Endothelial cell of umbilical vein (primary cell): ENCODE measurements around the gene STMND1. TPM values are rescaled to one million over a fixed set of nuclear protein-coding genes. Genes with fewer than 3 reads are reported as not detected.

Experiments used
- BruUV-seq: library from RNA; stranded (reverse); fragments of 400-500 nt; replicated peaks from 2 replicates; lab custom pipeline; 2021; lab: Mats Ljungman, UMichigan
- CTCF ChIA-PET: fragments of 300-600, 350-600 bp; sonication (Branson Sonifier 250); formaldehyde crosslinking; loops from one replicate; lab custom pipeline; 2021; ENCODE audit warnings: antibody characterized with exemption, inconsistent platforms; lab: Charles Lee
- POLR2A ChIA-PET: fragments of 300-600, 350-600 bp; sonication (Branson Sonifier 250); formaldehyde crosslinking; loops from one replicate; lab custom pipeline; 2021; ENCODE audit warnings: antibody characterized with exemption, inconsistent platforms; lab: Charles Lee
- DNase-seq: peaks from one replicate; pipeline ENCODE4 v3.0.0-alpha.2; 2011; ENCODE audit warnings: low read depth, low spot score
- FAIRE-seq: peaks from 2 replicates; lab custom pipeline; 2011; peaks lifted over from hg19 to GRCh38; lab: Jason Lieb, UNC
- H2AFZ ChIP-seq: 2 replicates; pipeline ENCODE4 v1.6.0; 2012; ENCODE audit warnings: low read depth, low read length, control low read depth, inconsistent platforms
- H3K27ac ChIP-seq: 2 replicates; pipeline ENCODE4 v1.5.1; 2011; ENCODE audit warnings: low read depth, mild to moderate bottlenecking, control low read depth, low read length, moderate library complexity; ENCODE audit not compliant: insufficient read depth
- H3K27me3 ChIP-seq, 2 experiments: 2 replicates each; pipeline versions ENCODE4 v1.6.0 to v1.6.1; 2011; ENCODE audit warnings: low read length in 2 of 2, mixed read lengths in 1 of 2; ENCODE audit not compliant: control insufficient read depth in 2 of 2, insufficient read depth in 2 of 2
- H3K36me3 ChIP-seq, 2 experiments: 2 replicates in 1 of 2; 3 replicates in 1 of 2; pipeline ENCODE4 v1.5.1; 2011; ENCODE audit warnings: low read length in 2 of 2, mild to moderate bottlenecking in 1 of 2, moderate library complexity in 1 of 2; ENCODE audit not compliant: control insufficient read depth in 2 of 2, insufficient read depth in 2 of 2; ENCODE audit errors: extremely low read depth in 1 of 2
- H3K4me1 ChIP-seq: 3 replicates; pipeline ENCODE4 v1.5.1; 2011; ENCODE audit warnings: mild to moderate bottlenecking, low read length; ENCODE audit not compliant: control insufficient read depth, insufficient read depth; ENCODE audit errors: extremely low read depth
- H3K4me2 ChIP-seq: 2 replicates; pipeline ENCODE4 v1.6.1; 2011; ENCODE audit warnings: low read length, control low read depth, mixed read lengths; ENCODE audit not compliant: insufficient read depth
- H3K4me3 ChIP-seq, 3 experiments: fragments of 200-600 bp in 1 of 3; sonication (generic), shearing (Covaris generic) in 1 of 3; replicated peaks in 1 of 3; 2 replicates each; pipeline ENCODE4 v1.5.1; 2011 to 2016; ENCODE audit warnings: control low read depth in 3 of 3, low read length in 3 of 3, mild to moderate bottlenecking in 2 of 3, inconsistent platforms in 1 of 3, low read depth in 1 of 3, moderate library complexity in 1 of 3; ENCODE audit not compliant: insufficient read depth in 1 of 3
- H3K79me2 ChIP-seq: 2 replicates; pipeline ENCODE4 v1.6.0; 2012; ENCODE audit warnings: low read length, inconsistent platforms; ENCODE audit not compliant: control insufficient read depth, insufficient read depth
- H3K9ac ChIP-seq: replicated peaks from 2 replicates; pipeline ENCODE3; 2011; ENCODE audit warnings: low read length, control low read depth; ENCODE audit not compliant: insufficient read depth; ENCODE audit errors: extremely low read depth
- H3K9me1 ChIP-seq: replicated peaks from 3 replicates; pipeline ENCODE4 v1.6.0; 2011; ENCODE audit warnings: mild to moderate bottlenecking, low read length; ENCODE audit not compliant: control insufficient read depth, insufficient read depth; ENCODE audit errors: extremely low read depth
- H3K9me3 ChIP-seq: replicated peaks from 2 replicates; pipeline ENCODE4 v1.5.1; 2012; ENCODE audit warnings: low read length, inconsistent platforms; ENCODE audit not compliant: control insufficient read depth, insufficient read depth
- H4K20me1 ChIP-seq: replicated peaks from 2 replicates; pipeline ENCODE3; 2011; ENCODE audit warnings: mild to moderate bottlenecking, low read length; ENCODE audit not compliant: control insufficient read depth, insufficient read depth; ENCODE audit errors: extremely low read depth
- EZH2 ChIP-seq: IDR thresholded peaks from 2 replicates; pipeline ENCODE4 v1.6.1; 2012; ENCODE audit warnings: borderline replicate concordance, low read depth, mild to moderate bottlenecking, moderate library complexity, low read length, inconsistent platforms; ENCODE audit not compliant: severe bottlenecking
- FOS ChIP-seq: IDR thresholded peaks from 2 replicates; pipeline ENCODE4 v1.6.1; 2011; ENCODE audit warnings: mild to moderate bottlenecking, low read length, moderate library complexity, borderline replicate concordance; ENCODE audit not compliant: insufficient read depth
- GATA2 ChIP-seq: IDR thresholded peaks from 2 replicates; pipeline ENCODE4 v1.7.0; 2011; ENCODE audit warnings: low read depth, mild to moderate bottlenecking, moderate library complexity, mixed read lengths, low read length; ENCODE audit not compliant: insufficient read length, insufficient read depth
- JUN ChIP-seq: IDR thresholded peaks from 2 replicates; pipeline ENCODE4 v1.6.1; 2011; ENCODE audit warnings: borderline replicate concordance, low read depth; ENCODE audit not compliant: insufficient read length, insufficient read depth
- MYC ChIP-seq: IDR thresholded peaks from one replicate; pipeline ENCODE4 v1.6.1; 2011; ENCODE audit warnings: mild to moderate bottlenecking, low read depth, low read length
- POLR2A ChIP-seq: IDR thresholded peaks from 2 replicates; pipeline ENCODE4 v1.6.1; 2012; ENCODE audit warnings: low read depth, mild to moderate bottlenecking, control low read depth, low read length
- POLR2AphosphoS5 ChIP-seq: IDR thresholded peaks from 2 replicates; pipeline ENCODE4 v1.6.1; 2012; ENCODE audit warnings: low read depth, mild to moderate bottlenecking, control low read depth, low read length, moderate library complexity; ENCODE audit not compliant: insufficient read depth
- dilution Hi-C: fragments of 300-500 bp; cut with MboI; formaldehyde crosslinking; loops from one replicate; pipeline ENCODE4 v1.15.0; 2019; ENCODE audit warnings: low sequenced_read_pairs; ENCODE audit not compliant: extremely low pct_ligation_motif_present
- intact Hi-C: fragments of 100-400 bp; cut with micrococcal nuclease; formaldehyde crosslinking; loops from one replicate; pipeline ENCODE4 v1.10.0; 2022
- polyA plus RNA-seq, 4 experiments: library from polyadenylated mRNA; depleted of rRNA in 3 of 4; stranded (reverse) in 3 of 4; unstranded in 1 of 4; fragments of >200 nt; gene quantifications; 2 replicates each; pipeline versions ENCODE4 v1.2.1 to v1.2.3, GENCODE V29; 2011 to 2012; ENCODE audit warnings: missing spikeins in 1 of 4
- total RNA-seq: library from RNA; stranded (reverse); gene quantifications from 2 replicates; pipeline ENCODE4 v1.2.3, GENCODE V29; 2021
- TF ChIP-seq, protein P1 (sequence below): IDR thresholded peaks from 2 replicates; pipeline ENCODE4 v1.6.1; 2011; ENCODE audit not compliant: insufficient read depth, insufficient read length
- TF ChIP-seq, protein P2 (sequence below), 2 donors: IDR thresholded peaks; 1 replicate in 1 of 2; 2 replicates in 1 of 2; pipeline ENCODE4 v1.5.1; 2011; ENCODE audit warnings: low read length in 2 of 2, mild to moderate bottlenecking in 2 of 2, moderate library complexity in 2 of 2, control low read depth in 1 of 2, inconsistent platforms in 1 of 2, low read depth in 1 of 2; ENCODE audit not compliant: insufficient read depth in 1 of 2; ENCODE audit errors: extremely low read depth in 1 of 2

The STMND1 gene
- total and polyA plus RNA-seq, 2 donors (not counting 3 experiments of a cell fraction or from before 2014, with no cell fraction given): not detected

DNA sequence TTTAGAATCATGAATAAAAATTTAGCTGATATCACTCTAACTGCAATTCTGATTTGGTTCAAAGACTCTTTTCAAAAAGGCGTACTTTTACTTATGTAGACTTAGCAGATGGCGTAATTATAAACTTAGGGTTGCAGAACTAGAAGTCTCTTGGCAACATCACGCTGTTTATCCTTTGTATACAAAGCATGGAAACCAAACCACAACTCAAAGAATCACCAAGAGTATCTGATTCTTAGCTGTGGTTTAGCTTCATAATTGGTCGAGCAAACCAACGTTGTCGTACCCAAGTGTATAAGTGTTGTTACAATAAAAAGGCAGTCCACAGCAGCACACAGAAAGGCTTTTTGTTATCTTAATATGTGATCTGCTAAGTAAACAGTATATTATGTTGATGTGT, 18.2 kb downstream of the STMND1 start:
- CTCF ChIA-PET: interaction anchor here (1.0 kb wide), 1 partner anchor 8 kb away, joined by 4 read pairs; no protein-coding TSS in a partner anchor
- Histone ChIP-seq H3K36me3 (no peaks in the 10 kb centered on the region), H3K4me1 (peaks cover 7% of the 10 kb centered on the region), H4K20me1 (no peaks in the 10 kb centered on the region), H3K4me2 (no peak overlapping the region), H3K9me1 (no peaks in the 10 kb centered on the region), H2AFZ (no peak overlapping the region), H3K9ac (no peak overlapping the region), H3K9me3 (no peaks in the 10 kb centered on the region), H3K27ac (no peak overlapping the region), H3K4me3 (no peak overlapping the region), H3K79me2 (no peaks in the 10 kb centered on the region), H3K27me3 (peaks cover 2 to 9% of the 10 kb centered on the region in 2 experiments)
- no TSS peak for BruUV-seq
- no peak for DNase-seq
- intact Hi-C loops (no loop called here), dilution Hi-C loops (no loop called here)
- POLR2A ChIA-PET: no interaction called here
- TF ChIP-seq, protein P1, sequence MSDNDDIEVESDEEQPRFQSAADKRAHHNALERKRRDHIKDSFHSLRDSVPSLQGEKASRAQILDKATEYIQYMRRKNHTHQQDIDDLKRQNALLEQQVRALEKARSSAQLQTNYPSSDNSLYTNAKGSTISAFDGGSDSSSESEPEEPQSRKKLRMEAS: no peak
- no peak for TF ChIP-seq EZH2
- no peak for TF ChIP-seq MYC
- TF ChIP-seq POLR2AphosphoS5: no peak
- no peak for TF ChIP-seq GATA2
- TF ChIP-seq, protein P2, sequence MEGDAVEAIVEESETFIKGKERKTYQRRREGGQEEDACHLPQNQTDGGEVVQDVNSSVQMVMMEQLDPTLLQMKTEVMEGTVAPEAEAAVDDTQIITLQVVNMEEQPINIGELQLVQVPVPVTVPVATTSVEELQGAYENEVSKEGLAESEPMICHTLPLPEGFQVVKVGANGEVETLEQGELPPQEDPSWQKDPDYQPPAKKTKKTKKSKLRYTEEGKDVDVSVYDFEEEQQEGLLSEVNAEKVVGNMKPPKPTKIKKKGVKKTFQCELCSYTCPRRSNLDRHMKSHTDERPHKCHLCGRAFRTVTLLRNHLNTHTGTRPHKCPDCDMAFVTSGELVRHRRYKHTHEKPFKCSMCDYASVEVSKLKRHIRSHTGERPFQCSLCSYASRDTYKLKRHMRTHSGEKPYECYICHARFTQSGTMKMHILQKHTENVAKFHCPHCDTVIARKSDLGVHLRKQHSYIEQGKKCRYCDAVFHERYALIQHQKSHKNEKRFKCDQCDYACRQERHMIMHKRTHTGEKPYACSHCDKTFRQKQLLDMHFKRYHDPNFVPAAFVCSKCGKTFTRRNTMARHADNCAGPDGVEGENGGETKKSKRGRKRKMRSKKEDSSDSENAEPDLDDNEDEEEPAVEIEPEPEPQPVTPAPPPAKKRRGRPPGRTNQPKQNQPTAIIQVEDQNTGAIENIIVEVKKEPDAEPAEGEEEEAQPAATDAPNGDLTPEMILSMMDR (IDR thresholded peaks at IDR 0.05; ENCODE audit: extremely low read depth in 1 of 2, insufficient read depth in 1 of 2, low read depth in 1 of 2, low read length in 2 of 2): no peak
- no peak for TF ChIP-seq JUN
- no peak for TF ChIP-seq POLR2A
- TF ChIP-seq FOS: no peak
- FAIRE-seq: no peak
